Suppressor macrophage (primary cell): ENCODE results near the gene LCN10.
"Not testable (repeated sequence)": the region's sequence is repeated elsewhere in the genome, so short reads cannot be mapped to it uniquely, and the experiment has no call there.

Experiments
- DNase-seq, 4 experiments: peaks; one replicate each; pipeline ENCODE4 v3.0.0-alpha.2; 2020 to 2022

Gene LCN10

DNA sequence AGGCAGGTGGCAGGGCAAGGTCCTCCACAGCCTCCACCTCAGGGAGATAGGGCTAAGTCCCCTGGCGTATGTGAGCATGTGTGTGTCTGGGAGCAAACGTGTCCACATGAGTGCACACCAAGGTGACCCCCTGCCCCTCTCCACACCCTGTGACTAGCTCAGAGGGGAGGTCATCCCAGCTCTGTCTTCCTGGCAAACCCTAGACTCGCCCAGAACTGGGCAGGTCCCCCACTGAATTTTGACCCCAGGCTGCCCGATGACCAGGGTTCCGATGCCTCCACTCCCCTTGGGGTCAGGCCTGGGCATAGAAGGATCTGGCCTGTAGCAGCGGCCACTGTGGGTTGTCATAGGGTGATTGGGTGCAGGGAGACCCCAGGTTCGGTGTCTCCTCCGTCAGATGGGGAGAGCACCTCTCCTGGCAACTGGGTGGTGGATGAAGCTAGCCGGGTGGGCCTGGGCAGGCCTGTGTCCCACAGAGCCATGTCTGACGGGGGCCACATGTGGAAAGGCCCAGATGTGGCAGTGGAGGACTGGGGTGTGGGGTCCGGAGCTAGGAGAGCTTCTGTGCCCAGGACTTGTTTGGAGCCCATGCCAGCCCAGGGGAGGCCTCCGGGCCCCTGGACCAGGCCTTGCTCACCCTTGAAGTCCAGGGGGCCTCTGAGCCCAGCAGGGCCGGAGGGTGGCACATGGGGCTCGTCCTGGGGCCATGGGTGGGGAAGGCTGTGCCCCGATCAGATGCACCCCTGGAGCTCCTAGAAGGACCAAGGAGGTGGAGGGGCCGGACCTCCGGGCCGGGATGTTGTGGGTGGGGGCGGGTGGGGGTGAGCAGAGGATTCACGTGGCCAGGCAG is 24.2 kb downstream of the LCN10 start:
- DNase-seq = no peak

GRCh38 chr9:136717399-136717798 is 25.3 kb downstream of the LCN10 start:
- DNase-seq = no peak

DNA sequence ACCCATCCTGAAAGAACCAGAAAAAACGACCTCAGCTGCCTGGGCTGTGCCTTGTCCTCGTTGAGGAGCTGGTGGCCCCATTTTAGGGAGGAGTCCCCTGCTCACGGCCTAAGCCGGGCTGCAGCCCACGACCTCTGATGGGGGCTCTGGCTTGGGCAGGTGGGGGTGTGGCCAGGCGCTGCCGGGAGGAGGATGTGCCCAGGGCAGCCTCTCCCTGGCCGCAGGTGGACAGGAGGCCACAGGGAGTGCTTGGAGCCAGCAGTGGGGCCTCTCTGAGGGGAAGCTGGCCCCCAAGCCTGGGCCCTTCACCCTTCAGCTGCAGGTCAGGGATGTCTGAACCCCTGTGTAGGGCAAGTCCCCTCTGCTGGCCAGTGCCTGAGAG is 27.9 kb downstream of the LCN10 start:
- no peak for DNase-seq

DNA sequence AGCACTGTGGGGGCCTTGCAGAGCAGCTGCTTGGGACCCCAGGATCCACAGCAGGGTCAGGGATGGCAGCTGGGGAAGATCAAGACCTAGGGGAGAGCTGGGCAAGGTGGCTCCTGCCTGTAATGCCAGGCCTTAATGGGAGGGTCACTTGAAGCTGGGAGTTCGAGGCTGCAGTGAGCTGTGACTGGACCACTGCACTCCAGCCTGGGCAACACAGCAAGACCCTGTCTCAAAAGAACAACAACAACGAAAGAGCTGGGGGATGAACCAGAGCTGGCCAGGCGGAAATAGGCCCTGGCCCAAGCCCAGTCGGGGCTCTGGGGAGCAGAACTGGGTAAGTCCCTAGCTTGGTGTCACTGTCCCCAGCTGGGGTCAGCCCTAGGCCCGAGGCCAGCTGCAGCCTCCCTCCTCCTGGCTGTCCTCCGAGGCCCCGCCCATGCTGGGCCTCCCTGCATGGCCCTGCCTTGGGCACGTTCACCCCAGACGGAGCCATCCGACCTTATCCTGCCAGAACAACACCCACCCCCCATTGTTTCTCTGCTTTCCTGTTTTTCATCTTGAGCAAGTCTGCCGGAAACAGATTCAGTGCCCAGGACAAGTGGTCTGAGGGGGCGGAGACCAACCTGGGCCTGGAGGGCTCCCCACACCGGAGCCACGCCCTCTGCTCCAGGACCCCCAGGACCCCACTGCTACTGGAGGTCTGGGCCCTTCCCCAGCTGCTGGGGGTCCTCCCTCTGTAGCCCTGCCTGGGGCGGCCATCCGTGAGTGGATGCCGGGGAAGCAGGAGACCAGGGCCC is 28.4 kb downstream of the LCN10 start:
- no peak for DNase-seq

DNA sequence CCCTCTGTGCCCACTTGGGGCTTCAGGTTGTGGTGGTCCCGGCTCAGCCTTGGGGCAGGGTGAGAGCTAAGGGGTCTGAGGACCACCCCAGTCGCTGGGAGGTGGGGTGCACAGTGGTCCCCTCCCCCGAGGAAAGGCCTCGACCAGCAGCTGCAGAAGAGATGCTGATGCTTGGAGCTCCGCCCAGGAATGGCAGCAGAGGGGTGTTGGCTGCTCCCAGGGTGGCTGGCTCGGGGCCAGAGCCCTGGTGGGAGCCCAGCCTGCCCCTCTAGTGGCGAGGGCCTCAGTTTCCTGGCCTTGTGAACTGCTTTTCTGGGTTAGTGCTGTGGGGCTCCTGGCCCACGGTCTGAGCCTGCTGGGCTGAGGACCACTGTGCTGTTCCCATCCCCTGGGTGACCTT is 29.2 kb downstream of the LCN10 start:
- DNase-seq = no peak

- no peak for DNase-seq
Observed at GRCh38 chr9:136712690-136713544, 29.8 kb downstream of the LCN10 start.

GRCh38 chr9:136711751-136712689 is 30.7 kb downstream of the LCN10 start, which contains the start of gene DIPK1B:
TSS of gene DIPK1B (plus strand) at chr9:136712572. CDS start at chr9:136712666, 94 bp downstream.
- no peak for DNase-seq

DNA sequence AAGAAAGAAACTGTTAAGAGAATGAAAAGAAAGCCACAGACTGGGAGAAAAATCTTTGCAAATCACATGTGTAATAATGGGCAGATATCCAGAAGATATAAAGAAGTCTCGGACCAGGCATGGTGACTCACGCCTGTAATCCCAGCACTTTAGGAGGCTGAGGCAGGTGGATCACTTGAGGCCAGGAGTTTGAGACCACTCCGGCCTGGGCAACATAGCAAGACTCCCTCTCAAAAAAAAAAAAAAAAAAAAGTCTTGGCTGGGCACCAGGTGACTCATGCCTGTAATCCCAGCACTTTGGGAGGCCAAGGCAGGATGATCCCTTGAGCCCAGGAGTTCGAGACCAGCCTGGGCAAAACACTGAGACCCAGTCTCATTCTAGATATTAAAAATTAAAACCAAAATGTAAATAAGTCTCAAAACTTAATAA is 31.5 kb downstream of the LCN10 start:
- DNase-seq = not testable (repeated sequence)

GRCh38 chr9:136710543-136710942 is 32.2 kb downstream of the LCN10 start:
- no peak for DNase-seq

DNA sequence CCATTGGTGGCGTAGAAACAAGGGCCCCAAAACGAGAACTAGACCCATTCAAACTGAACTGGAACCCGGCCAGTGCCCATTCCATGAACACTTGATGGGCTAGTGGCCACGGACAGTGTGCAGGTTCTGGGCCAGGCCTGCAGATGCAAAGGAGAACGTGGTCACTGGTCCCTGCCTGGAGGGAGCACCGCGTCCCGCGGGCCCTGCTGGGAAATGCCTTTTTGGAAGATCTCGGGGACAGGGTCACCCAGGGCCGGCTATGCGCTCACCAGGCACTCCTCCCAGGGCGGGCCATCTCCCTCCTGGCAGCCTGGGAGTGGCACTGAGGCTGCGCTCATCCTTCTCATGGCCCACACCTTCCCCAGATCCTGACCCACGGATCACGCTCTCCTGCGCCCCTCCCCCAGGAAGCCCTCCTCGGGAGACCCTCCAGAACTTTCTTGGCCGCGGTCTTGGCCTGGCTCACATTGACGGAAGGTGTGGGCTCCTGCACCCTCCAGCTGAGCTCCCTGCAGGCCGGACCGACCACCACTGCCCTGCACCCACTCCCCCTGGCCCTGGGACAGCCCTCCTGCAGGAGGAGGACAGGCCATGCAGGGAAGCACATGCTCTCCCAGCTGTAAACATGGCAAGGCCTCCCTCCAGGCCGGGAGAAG is 33.2 kb downstream of the LCN10 start:
- DNase-seq = no peak

DNA sequence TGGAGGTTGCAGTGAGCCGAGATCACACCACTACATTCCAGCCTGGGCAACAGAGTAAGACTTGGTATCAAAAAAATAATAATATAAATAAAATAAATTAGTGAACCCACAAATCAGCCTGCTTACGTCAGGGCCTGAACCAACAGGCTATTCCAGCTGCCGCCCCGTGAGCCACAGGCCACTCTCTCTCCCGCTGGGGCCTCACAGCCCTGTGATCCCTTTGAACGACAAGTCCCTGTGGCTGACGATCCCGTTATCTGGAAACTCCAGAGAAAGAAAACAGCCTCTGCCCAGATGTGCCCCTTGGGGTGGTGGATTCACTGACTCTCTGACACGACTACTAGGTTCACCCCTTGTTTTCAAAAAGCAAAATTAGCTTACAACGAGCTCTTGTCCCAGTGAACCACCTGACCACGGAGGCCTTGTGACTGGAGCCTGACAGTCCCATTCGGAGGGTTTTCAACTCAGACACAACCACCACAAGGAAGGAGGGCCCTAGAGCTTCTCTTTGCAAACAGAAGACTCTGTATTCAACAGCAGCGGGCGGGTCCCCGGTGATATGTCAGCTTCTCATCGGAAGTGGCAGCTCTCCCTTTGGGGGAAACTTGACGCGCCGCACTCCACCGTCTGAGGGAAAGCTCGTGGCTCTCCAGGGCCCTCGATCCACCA is 34.8 kb downstream of the LCN10 start:
- no peak for DNase-seq

- DNase-seq = no peak
Observed at GRCh38 chr9:136707011-136707410, 35.7 kb downstream of the LCN10 start.

DNA sequence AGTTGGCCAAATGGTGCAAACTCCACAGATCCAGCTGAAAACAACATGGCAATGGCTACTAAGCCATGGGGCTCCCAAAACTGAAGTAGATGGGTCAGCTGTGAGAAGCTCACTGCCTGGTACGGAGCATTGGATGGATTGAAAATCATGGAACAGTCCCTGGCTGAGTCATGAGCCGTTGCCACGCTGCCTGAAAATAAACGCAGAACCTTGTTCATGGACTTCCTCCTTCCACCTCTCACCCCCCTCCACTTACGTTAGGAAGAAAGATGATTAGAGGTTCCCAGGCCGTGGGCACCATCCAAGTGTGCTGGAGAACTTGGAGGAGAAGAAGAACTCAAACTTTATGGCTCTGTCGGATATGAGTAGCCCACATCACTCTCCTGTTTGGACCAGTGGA is 37.2 kb downstream of the LCN10 start:
- DNase-seq = peak; percentile 66 to 79 (median 70)

DNA sequence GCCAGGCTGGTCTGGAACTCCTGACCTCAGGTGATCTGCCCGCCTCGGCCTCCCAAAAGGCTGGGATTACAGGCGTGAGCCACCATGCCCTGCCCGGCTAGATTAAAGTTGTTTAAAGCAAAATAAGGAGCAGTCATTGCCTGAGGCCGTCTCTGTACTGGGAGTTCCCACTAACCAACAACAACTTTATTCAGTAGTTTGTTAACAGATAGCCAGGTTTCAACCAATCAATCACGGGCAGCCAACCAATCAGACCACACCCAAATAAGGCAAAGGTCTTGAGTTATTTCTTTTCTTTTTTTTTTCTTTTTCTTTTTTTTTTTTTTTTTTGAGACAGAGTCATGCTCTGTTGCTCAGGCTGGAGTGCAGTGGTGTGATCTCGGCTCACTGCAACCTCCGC is 38.0 kb downstream of the LCN10 start:
- not testable (repeated sequence) for DNase-seq

- peak; percentile 62 to 85 (median 82) for DNase-seq
Observed at GRCh38 chr9:136703276-136703860, 39.4 kb downstream of the LCN10 start.

- no peak for DNase-seq
Observed at GRCh38 chr9:136701668-136702053, 41.1 kb downstream of the LCN10 start.

DNA sequence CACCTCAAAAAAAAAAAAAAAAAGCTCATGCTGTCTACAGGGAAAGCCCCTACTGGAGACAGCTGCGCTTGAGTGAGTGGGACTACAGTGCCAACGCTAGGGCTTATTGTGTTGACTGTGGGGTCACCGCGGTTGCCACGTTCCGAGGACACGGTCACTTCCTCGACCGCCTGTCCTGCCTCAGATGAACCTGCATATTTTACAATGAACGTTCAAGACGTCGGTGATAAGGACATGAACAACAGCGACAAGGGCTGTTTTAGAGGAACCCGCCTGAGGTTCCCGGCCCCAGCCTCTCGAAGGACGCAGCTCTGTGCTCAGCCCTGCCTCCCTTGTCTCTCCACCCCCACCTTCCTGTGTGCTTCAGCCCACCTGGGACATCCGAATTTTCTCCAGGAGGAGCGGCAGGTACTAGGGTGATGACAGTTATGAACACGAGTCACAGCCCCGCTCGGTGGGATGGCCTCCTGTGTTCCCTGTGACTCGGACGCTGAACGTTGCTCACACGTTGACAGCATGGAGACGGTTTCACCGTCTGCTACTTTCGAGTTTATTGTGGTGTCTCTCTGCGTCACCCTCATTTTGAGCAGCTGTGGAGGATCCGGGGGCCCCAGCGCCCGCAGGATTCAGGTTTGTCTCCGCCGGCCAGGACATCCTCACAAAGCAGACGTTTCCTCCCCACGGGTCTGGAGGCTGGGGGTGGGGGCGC is 41.6 kb downstream of the LCN10 start:
- peak; percentile 46 to 79 (median 69) for DNase-seq

DNA sequence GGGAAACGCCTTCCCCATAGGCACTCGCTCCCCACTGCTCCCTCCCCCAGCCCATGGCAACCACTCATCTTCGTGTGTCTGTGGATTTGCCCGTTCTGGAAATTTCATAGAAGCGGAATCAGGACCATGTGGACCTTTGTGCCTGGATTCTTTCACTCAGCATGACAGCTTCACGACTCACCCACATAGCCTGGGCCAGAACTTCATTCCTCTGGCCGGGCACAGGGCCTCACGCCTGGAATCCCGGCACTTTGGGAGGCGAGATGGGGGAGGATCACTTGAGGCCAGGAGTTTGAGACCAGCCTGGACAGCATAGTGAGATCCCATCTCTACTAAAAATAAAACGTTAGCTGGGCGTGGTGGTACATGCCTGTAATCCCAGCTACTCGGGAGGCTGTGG is 42.4 kb downstream of the LCN10 start:
- no peak for DNase-seq

GRCh38 chr9:136698635-136699246 is 44.0 kb downstream of the LCN10 start:
- DNase-seq = peak in 1 of 4 experiments; percentile 30
